Mammary epithelial cell (primary cell): Measurements from ENCODE around the gene LHFPL2.

ENCODE experiments used
- CTCF ChIP-seq, 2 donors: IDR thresholded peaks in 1 of 2; conservative IDR thresholded peaks in 1 of 2; 2 replicates each; pipeline ENCODE4 v1.5.1; 2011 to 2012; ENCODE audit warnings: inconsistent platforms in 2 of 2, low read length in 2 of 2, mild to moderate bottlenecking in 2 of 2, control low read depth in 1 of 2, low read depth in 1 of 2; ENCODE audit not compliant: insufficient read depth in 1 of 2; ENCODE audit errors: extremely low read depth in 1 of 2
- EZH2 ChIP-seq: IDR thresholded peaks from 2 replicates; pipeline ENCODE4 v1.6.1; 2012; ENCODE audit warnings: low read length, inconsistent platforms, borderline replicate concordance

GRCh38 chr5:78573318-78573717 lies 75.3 kb downstream of the LHFPL2 start:
- TF ChIP-seq CTCF (conservative IDR thresholded peaks at IDR 0.05 in 1 of 2, IDR thresholded peaks at IDR 0.05 in 1 of 2; ENCODE audit: extremely low read depth in 1 of 2, insufficient read depth in 1 of 2, low read depth in 1 of 2, low read length in 2 of 2) (no peak), EZH2 (no peak)
